Parathyroid adenoma (tissue), 2 donors: Measurements from ENCODE around the gene KRTAP2-3.
"Not testable (repeated sequence)": the region's sequence is repeated elsewhere in the genome, so short reads cannot be mapped to it uniquely, and the experiment has no call there.

Experiments
- H2AFZ ChIP-seq: fragments of 300-600 bp; sonication (generic); one replicate; pipeline ENCODE4 v1.7.0; 2017; ENCODE audit warnings: antibody characterized with exemption, mild to moderate bottlenecking
- H3K27ac ChIP-seq: fragments of 300-600 bp; sonication (generic); one replicate; pipeline ENCODE4 v1.7.0; 2017
- H3K27me3 ChIP-seq: fragments of 300-600 bp; sonication (generic); one replicate; pipeline ENCODE4 v1.7.0; 2017; ENCODE audit warnings: low read length; ENCODE audit not compliant: control insufficient read depth, insufficient read depth
- H3K36me3 ChIP-seq: fragments of 300-600 bp; sonication (generic); one replicate; pipeline ENCODE4 v1.7.0; 2017; ENCODE audit warnings: low read length; ENCODE audit not compliant: control insufficient read depth, insufficient read depth
- H3K4me1 ChIP-seq: fragments of 300-600 bp; sonication (generic); one replicate; pipeline ENCODE4 v1.7.0; 2017; ENCODE audit warnings: control low read depth
- H3K4me2 ChIP-seq: fragments of 300-600 bp; sonication (generic); one replicate; pipeline ENCODE4 v1.7.0; 2017; ENCODE audit warnings: low read length
- H3K4me3 ChIP-seq: fragments of 300-600 bp; sonication (generic); one replicate; pipeline ENCODE4 v1.7.0; 2017; ENCODE audit warnings: low read depth, low read length
- H3K79me2 ChIP-seq: fragments of 300-600 bp; sonication (generic); one replicate; pipeline ENCODE4 v1.7.0; 2017; ENCODE audit warnings: control low read depth
- H3K9ac ChIP-seq: fragments of 300-600 bp; sonication (generic); one replicate; pipeline ENCODE4 v1.7.0; 2017; ENCODE audit warnings: mild to moderate bottlenecking
- H3K9me3 ChIP-seq: fragments of 300-600 bp; sonication (generic); one replicate; pipeline ENCODE4 v1.7.0; 2017; ENCODE audit warnings: low read length; ENCODE audit not compliant: control insufficient read depth
- TF ChIP-seq, protein P1 (sequence below): fragments of 300-600 bp; sonication (generic); IDR thresholded peaks from one replicate; pipeline ENCODE4 v1.7.0; 2017; ENCODE audit warnings: antibody characterized with exemption, mild to moderate bottlenecking
- donor health status: primary hyperparathyroidism.

KRTAP2-3 gene

GRCh38 chr17:41083427-41083826, 23.5 kb upstream of the KRTAP2-3 start:
- H3K4me3 ChIP-seq, H3K9me3 ChIP-seq, H3K4me2 ChIP-seq, H2AFZ ChIP-seq, H3K79me2 ChIP-seq, H3K36me3 ChIP-seq, H3K27ac ChIP-seq, H3K9ac ChIP-seq, H3K4me1 ChIP-seq, H3K27me3 ChIP-seq: not testable (repeated sequence)

DNA sequence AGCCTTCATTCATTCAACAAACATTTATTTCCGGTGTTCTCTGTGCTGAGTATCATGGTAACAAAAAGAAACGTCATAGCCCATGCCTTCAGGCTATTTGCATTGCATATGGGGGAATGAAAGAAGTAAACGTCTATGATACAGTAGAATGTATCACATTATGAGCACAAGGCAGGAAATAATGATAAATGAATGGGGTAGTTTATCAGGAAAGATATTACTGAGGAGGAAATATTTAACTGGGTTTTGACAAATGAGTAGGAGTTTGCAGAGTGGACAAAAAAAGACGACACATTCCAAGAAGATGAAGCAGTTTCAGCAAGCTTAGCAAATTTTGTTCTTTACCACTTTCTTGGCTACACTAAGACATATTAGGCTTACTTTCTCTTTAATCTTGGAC, 22.7 kb upstream of the KRTAP2-3 start:
- Histone ChIP-seq H3K4me3 (no peak overlapping the region), H3K4me1 (no peaks in the 10 kb centered on the region), H3K4me2 (no peak overlapping the region), H3K27ac (no peak overlapping the region), H3K9ac (no peak overlapping the region), H3K9me3 (no peaks in the 10 kb centered on the region), H3K36me3 (no peaks in the 10 kb centered on the region), H3K79me2 (no peaks in the 10 kb centered on the region), H2AFZ (no peak overlapping the region), H3K27me3 (no peaks in the 10 kb centered on the region)
- TF ChIP-seq, protein P1, sequence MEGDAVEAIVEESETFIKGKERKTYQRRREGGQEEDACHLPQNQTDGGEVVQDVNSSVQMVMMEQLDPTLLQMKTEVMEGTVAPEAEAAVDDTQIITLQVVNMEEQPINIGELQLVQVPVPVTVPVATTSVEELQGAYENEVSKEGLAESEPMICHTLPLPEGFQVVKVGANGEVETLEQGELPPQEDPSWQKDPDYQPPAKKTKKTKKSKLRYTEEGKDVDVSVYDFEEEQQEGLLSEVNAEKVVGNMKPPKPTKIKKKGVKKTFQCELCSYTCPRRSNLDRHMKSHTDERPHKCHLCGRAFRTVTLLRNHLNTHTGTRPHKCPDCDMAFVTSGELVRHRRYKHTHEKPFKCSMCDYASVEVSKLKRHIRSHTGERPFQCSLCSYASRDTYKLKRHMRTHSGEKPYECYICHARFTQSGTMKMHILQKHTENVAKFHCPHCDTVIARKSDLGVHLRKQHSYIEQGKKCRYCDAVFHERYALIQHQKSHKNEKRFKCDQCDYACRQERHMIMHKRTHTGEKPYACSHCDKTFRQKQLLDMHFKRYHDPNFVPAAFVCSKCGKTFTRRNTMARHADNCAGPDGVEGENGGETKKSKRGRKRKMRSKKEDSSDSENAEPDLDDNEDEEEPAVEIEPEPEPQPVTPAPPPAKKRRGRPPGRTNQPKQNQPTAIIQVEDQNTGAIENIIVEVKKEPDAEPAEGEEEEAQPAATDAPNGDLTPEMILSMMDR, result no peak

DNA sequence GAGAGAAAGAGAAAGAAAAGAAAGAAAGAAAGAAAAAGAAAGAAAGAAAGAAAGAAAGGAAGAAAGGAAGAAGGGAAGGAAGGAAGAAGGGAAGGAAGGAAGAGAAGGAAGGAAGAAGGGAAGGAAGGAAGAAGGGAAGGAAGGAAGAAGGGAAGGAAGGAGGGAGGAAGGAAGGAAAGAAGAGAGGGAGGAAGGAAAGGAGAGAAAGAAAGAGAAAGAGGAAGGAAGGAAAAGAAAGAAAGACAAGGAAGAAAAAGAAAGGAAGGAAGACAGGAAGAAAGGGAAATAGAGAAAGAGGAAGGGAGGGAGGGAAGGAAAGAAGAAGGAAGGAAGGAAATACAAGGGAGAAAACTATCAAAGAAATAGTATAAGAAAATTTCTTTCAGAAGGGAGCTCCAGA, 16.9 kb upstream of the KRTAP2-3 start:
- no peak overlapping the region for H3K4me3 ChIP-seq
- H3K4me2 ChIP-seq, result no peak overlapping the region
- TF ChIP-seq, protein P1, result no peak
- no peaks in the 10 kb centered on the region for H3K27me3 ChIP-seq
- H3K4me1 ChIP-seq, result no peaks in the 10 kb centered on the region
- no peaks in the 10 kb centered on the region for H3K79me2 ChIP-seq
- no peak overlapping the region for H3K27ac ChIP-seq
- H3K9ac ChIP-seq, result no peak overlapping the region
- no peaks in the 10 kb centered on the region for H3K36me3 ChIP-seq
- no peaks in the 10 kb centered on the region for H3K9me3 ChIP-seq
- no peak overlapping the region for H2AFZ ChIP-seq

GRCh38 chr17:41073676-41074075, 13.8 kb upstream of the KRTAP2-3 start:
- no peak overlapping the region for H3K27ac ChIP-seq
- H3K9me3 ChIP-seq, result no peaks in the 10 kb centered on the region
- H3K4me1 ChIP-seq, result no peaks in the 10 kb centered on the region
- H3K27me3 ChIP-seq, result no peaks in the 10 kb centered on the region
- TF ChIP-seq, protein P1, result no peak
- H2AFZ ChIP-seq, result no peak overlapping the region
- H3K36me3 ChIP-seq, result no peaks in the 10 kb centered on the region
- H3K4me3 ChIP-seq, result no peak overlapping the region
- no peak overlapping the region for H3K9ac ChIP-seq
- H3K79me2 ChIP-seq, result no peaks in the 10 kb centered on the region
- no peak overlapping the region for H3K4me2 ChIP-seq

DNA sequence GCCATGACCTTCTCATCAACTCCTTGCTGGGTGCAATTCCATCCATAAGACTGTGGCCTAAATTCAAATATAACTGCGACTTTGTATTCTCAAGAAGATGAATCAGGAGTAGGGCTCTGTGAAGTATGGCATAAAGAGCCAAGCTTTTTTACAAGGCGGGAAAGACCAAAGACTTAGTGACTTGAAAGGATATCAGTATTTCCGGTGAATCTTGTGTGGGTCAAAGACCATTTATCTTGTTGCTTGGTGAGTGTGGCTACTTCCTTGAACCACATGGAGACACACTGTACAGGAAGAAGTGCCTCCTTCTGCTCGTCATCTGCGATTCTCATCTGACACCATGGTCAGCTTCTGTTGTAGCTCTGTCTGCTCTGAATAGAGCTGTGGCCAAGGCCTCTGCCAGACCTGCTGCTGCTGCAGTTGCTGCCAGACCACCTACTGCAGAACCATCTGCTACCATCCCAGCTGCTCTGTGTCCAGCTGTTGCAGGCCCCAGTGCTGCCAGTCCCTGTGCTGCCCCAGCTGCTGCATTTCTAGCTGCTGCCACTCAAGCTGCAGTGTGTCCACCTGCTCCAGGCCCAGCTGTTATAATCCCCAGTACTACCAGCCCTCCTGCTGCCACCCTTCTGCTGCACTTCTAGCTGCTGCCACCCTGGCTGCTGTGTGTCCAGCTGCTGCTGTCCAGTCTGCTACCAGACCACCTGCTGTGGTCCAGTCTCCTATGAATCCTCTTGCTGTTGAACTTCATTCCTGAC, 11.9 kb upstream of the KRTAP2-3 start:
- Histone ChIP-seq H3K9me3 (no peaks in the 10 kb centered on the region), H3K4me1 (no peaks in the 10 kb centered on the region), H3K27ac (no peak overlapping the region), H3K9ac (no peak overlapping the region), H3K79me2 (no peaks in the 10 kb centered on the region), H3K27me3 (no peaks in the 10 kb centered on the region), H3K36me3 (no peaks in the 10 kb centered on the region), H3K4me3 (no peak overlapping the region), H3K4me2 (no peak overlapping the region), H2AFZ (no peak overlapping the region)
- TF ChIP-seq, protein P1, result no peak
